ENCODE data around the gene PRKG1. TPM values are rescaled to one million over a fixed set of nuclear protein-coding genes. Genes with fewer than 3 reads are reported as not detected.
A peak's percentile ranks its signal among the peaks of the same experiment; 100 is the strongest.

Gene PRKG1
- total RNA-seq, 2 donors from 2014 or later, result 145 to 381 TPM

- ATAC-seq (ENCODE audit: insufficient number of reproducible peaks, low FRiP score, low read depth), result no peak
- no peak for DNase-seq (ENCODE audit: low spot score)
- Histone ChIP-seq H3K4me3 (no peak overlapping the region), H3K4me1 (ENCODE audit: control insufficient read depth in 1 of 2, low read depth in 2 of 2) (peaks cover 11 to 21% of the 10 kb centered on the region in 2 donors), H3K27ac (no peak overlapping the region), H3K9me3 (no peaks in the 10 kb centered on the region), H3K27me3 (replicated peaks; ENCODE audit: insufficient read depth) (no peaks in the 10 kb centered on the region), H3K36me3 (no peaks in the 10 kb centered on the region)
- no peak for TF ChIP-seq CTCF (IDR thresholded peaks at IDR 0.05)
These were observed 283.9 kb downstream of the PRKG1 start for GRCh38 chr10:51358227-51358626.

DNA sequence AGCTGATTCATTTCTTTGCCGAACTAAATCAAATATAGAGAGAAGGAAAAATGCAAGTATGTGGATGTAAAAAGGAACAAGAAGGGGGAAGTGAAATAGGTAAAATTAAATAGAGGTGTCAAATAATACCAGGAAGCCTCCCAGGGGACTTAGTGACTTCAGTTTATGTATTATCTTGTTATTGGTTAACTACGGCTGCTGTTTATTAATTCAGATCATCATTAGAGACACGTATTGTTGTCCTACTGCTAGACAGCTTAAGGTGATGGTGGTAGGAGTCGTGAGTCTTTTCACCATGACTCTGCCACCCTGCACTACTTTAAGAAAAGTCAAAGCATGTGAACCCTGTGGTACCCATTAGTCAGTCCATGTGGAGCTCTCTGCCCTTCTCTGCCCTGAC is 289.1 kb downstream of the PRKG1 start:
- peak overlapping the region in 1 of 2 donors; percentile 20 for H3K27ac ChIP-seq
- H3K4me3 ChIP-seq, result no peak overlapping the region
- H3K27me3 ChIP-seq (replicated peaks; ENCODE audit: insufficient read depth), result no peaks in the 10 kb centered on the region
- no peak for TF ChIP-seq CTCF (IDR thresholded peaks at IDR 0.05)
- DNase-seq (ENCODE audit: low spot score), result no peak
- ATAC-seq (ENCODE audit: insufficient number of reproducible peaks, low FRiP score, low read depth), result no peak
- H3K36me3 ChIP-seq, result no peaks in the 10 kb centered on the region
- peaks cover 12 to 57% of the 10 kb centered on the region in 2 donors for H3K4me1 ChIP-seq (ENCODE audit: control insufficient read depth in 1 of 2, low read depth in 2 of 2)
- no peaks in the 10 kb centered on the region for H3K9me3 ChIP-seq

GRCh38 chr10:51364674-51365073 is 290.4 kb downstream of the PRKG1 start:
- Histone ChIP-seq H3K27me3 (replicated peaks; ENCODE audit: insufficient read depth) (no peaks in the 10 kb centered on the region), H3K36me3 (no peaks in the 10 kb centered on the region), H3K9me3 (no peaks in the 10 kb centered on the region), H3K27ac (peak overlapping the region; percentile 29 to 83), H3K4me3 (no peak overlapping the region), H3K4me1 (ENCODE audit: control insufficient read depth in 1 of 2, low read depth in 2 of 2) (peaks cover 5 to 61% of the 10 kb centered on the region in 2 donors)
- no peak for DNase-seq (ENCODE audit: low spot score)
- no peak for ATAC-seq (ENCODE audit: insufficient number of reproducible peaks, low FRiP score, low read depth)
- TF ChIP-seq CTCF (IDR thresholded peaks at IDR 0.05), result no peak

- no peaks in the 10 kb centered on the region for H3K27me3 ChIP-seq (replicated peaks; ENCODE audit: insufficient read depth)
- no peak overlapping the region for H3K4me3 ChIP-seq
- H3K27ac ChIP-seq, result peak overlapping the region; percentile 47 to 83
- no peaks in the 10 kb centered on the region for H3K9me3 ChIP-seq
- DNase-seq (ENCODE audit: low spot score) (no peak), ATAC-seq (ENCODE audit: insufficient number of reproducible peaks, low FRiP score, low read depth) (no peak)
- peaks cover 12 to 65% of the 10 kb centered on the region in 2 donors for H3K4me1 ChIP-seq (ENCODE audit: control insufficient read depth in 1 of 2, low read depth in 2 of 2)
- H3K36me3 ChIP-seq, result no peaks in the 10 kb centered on the region
- no peak for TF ChIP-seq CTCF (IDR thresholded peaks at IDR 0.05)
These were observed 291.8 kb downstream of the PRKG1 start for GRCh38 chr10:51366044-51366443.

GRCh38 chr10:51367127-51367526 is 292.8 kb downstream of the PRKG1 start:
- Histone ChIP-seq H3K4me1 (ENCODE audit: control insufficient read depth in 1 of 2, low read depth in 2 of 2) (peaks cover 19 to 75% of the 10 kb centered on the region in 2 donors), H3K27me3 (replicated peaks; ENCODE audit: insufficient read depth) (no peaks in the 10 kb centered on the region), H3K36me3 (no peaks in the 10 kb centered on the region), H3K9me3 (no peaks in the 10 kb centered on the region), H3K27ac (peak overlapping the region; percentile 66 to 83), H3K4me3 (peak overlapping the region; percentile 58)
- ATAC-seq (ENCODE audit: insufficient number of reproducible peaks, low FRiP score, low read depth), result no peak
- TF ChIP-seq CTCF (IDR thresholded peaks at IDR 0.05), result no peak
- DNase-seq (ENCODE audit: low spot score), result no peak

Data from thoracic aorta (tissue), 2 donors.